ENCODE measurements around the gene SLAMF7. TPM values are rescaled to one million over a fixed set of nuclear protein-coding genes. Genes with fewer than 3 reads are reported as not detected.
A peak's percentile ranks its signal among the peaks of the same experiment; 100 is the strongest.

The SLAMF7 gene
- total RNA-seq, 2 donors from 2014 or later, result 0.71 to 2.7 TPM

DNA sequence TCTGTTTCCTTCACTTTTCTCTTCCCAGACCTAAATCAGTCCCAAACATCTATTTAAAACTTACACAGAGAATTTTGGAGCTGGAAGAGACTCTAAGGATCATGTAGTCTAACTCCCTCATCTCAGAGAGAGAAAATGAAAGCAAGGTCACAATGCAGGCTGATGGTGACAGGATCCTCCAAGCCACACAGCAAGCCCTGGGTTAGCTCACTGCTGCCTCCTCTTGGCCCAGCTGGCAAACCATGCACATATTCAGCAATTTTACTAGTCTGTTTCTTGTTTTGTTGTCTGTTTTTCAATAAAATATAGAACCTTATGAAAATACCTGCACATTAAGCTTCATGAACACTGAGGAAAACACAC lies 29.2 kb downstream of the SLAMF7 start:
- no peak for TF ChIP-seq CTCF (IDR thresholded peaks at IDR 0.05)
- H3K4me1 ChIP-seq (ENCODE audit: control insufficient read depth in 1 of 2, low read depth in 2 of 2), result peaks cover 0 to 6% of the 10 kb centered on the region in 2 donors
- no peaks in the 10 kb centered on the region for H3K36me3 ChIP-seq
- no peaks in the 10 kb centered on the region for H3K27me3 ChIP-seq (replicated peaks; ENCODE audit: insufficient read depth)
- no peak overlapping the region for H3K27ac ChIP-seq
- ATAC-seq (ENCODE audit: insufficient number of reproducible peaks, low FRiP score, low read depth), result no peak
- DNase-seq (ENCODE audit: low spot score), result no peak
- no peaks in the 10 kb centered on the region for H3K9me3 ChIP-seq
- peak overlapping the region; percentile 8 for H3K4me3 ChIP-seq

GRCh38 chr1:160772331-160772730 lies 33.3 kb downstream of the SLAMF7 start:
- no peaks in the 10 kb centered on the region for H3K36me3 ChIP-seq
- H3K4me3 ChIP-seq, result no peak overlapping the region
- ATAC-seq (ENCODE audit: insufficient number of reproducible peaks, low FRiP score, low read depth) (no peak), DNase-seq (ENCODE audit: low spot score) (no peak)
- peaks cover 0 to 6% of the 10 kb centered on the region in 2 donors for H3K4me1 ChIP-seq (ENCODE audit: control insufficient read depth in 1 of 2, low read depth in 2 of 2)
- no peak overlapping the region for H3K27ac ChIP-seq
- TF ChIP-seq CTCF (IDR thresholded peaks at IDR 0.05), result no peak
- no peaks in the 10 kb centered on the region for H3K27me3 ChIP-seq (replicated peaks; ENCODE audit: insufficient read depth)
- H3K9me3 ChIP-seq, result no peaks in the 10 kb centered on the region

DNA sequence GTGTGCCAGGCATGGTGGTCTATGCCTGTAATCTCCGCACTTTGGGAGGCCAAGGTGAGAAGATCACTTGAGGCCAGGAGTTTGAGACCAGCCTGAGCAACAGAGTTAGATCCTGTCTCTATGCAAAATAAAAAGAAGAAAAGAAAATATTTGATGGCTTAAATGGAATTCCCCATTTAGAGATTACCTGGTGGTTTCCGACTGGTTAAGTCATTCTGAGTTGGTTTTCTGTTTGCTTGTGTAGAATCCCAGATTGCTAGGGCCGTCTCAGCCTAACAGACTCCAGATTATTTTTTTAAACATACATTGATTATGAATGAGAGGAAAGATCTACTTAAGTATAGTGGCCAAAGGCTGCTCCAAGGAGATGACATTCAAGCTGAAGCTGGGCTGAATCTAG lies 34.0 kb downstream of the SLAMF7 start:
- TF ChIP-seq CTCF (IDR thresholded peaks at IDR 0.05), result no peak
- no peak overlapping the region for H3K27ac ChIP-seq

GRCh38 chr1:160774886-160775719 lies 36.1 kb downstream of the SLAMF7 start:
- H3K36me3 ChIP-seq, result no peaks in the 10 kb centered on the region
- H3K4me1 ChIP-seq (ENCODE audit: control insufficient read depth in 1 of 2, low read depth in 2 of 2), result no peaks in the 10 kb centered on the region
- no peak for TF ChIP-seq CTCF (IDR thresholded peaks at IDR 0.05)
- ATAC-seq (ENCODE audit: insufficient number of reproducible peaks, low FRiP score, low read depth) (no peak), DNase-seq (ENCODE audit: low spot score) (no peak)
- H3K27ac ChIP-seq, result no peak overlapping the region
- H3K4me3 ChIP-seq, result no peak overlapping the region
- H3K27me3 ChIP-seq (replicated peaks; ENCODE audit: insufficient read depth), result no peaks in the 10 kb centered on the region
- no peaks in the 10 kb centered on the region for H3K9me3 ChIP-seq

More for the DNA sequence above, 34.0 kb downstream of the SLAMF7 start:
- no peak overlapping the region for H3K4me3 ChIP-seq
- no peaks in the 10 kb centered on the region for H3K27me3 ChIP-seq (replicated peaks; ENCODE audit: insufficient read depth)
- peaks cover 0 to under 1% of the 10 kb centered on the region in 2 donors for H3K4me1 ChIP-seq (ENCODE audit: control insufficient read depth in 1 of 2, low read depth in 2 of 2)
- DNase-seq (ENCODE audit: low spot score) (no peak), ATAC-seq (ENCODE audit: insufficient number of reproducible peaks, low FRiP score, low read depth) (no peak)
- no peaks in the 10 kb centered on the region for H3K9me3 ChIP-seq
- no peaks in the 10 kb centered on the region for H3K36me3 ChIP-seq

DNA sequence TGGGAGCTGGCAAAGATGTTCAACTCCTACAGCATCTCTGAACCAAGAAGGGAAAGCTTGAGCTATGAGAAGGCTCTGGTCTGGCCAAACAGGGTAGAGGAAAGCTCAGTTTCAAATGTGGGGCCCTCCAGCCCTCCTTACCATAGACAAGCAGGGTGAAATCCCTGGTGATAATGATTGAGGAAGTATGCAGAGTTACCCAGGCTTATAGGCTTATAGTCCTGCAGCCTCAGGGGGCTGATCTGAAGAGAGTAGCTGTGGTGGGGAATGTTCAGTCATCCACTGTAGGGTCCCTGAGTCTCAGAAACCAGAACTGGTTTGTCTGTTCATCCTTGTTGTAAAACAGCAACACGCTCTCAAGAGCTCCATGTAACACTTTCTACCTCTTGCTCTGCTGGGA lies 37.1 kb downstream of the SLAMF7 start:
- Histone ChIP-seq H3K4me3 (no peak overlapping the region), H3K27ac (no peak overlapping the region), H3K9me3 (no peaks in the 10 kb centered on the region), H3K36me3 (no peaks in the 10 kb centered on the region), H3K4me1 (ENCODE audit: control insufficient read depth in 1 of 2, low read depth in 2 of 2) (no peaks in the 10 kb centered on the region), H3K27me3 (replicated peaks; ENCODE audit: insufficient read depth) (no peaks in the 10 kb centered on the region)
- no peak for ATAC-seq (ENCODE audit: insufficient number of reproducible peaks, low FRiP score, low read depth)
- no peak for DNase-seq (ENCODE audit: low spot score)
- no peak for TF ChIP-seq CTCF (IDR thresholded peaks at IDR 0.05)
